Upper lobe of right lung (tissue), 1 donor: ENCODE results near the gene TAPBPL. TPM values are rescaled to one million over a fixed set of nuclear protein-coding genes. Genes with fewer than 3 reads are reported as not detected.
"Not testable (repeated sequence)": the region's sequence is repeated elsewhere in the genome, so short reads cannot be mapped to it uniquely, and the experiment has no call there.

Experiments used
- ATAC-seq: fragments of 200-7000 bp; cut with Tn5 transposase; one replicate; pipeline ENCODE4 v1.9.1; 2020; ENCODE audit warnings: mild to moderate bottlenecking, moderate library complexity
- DNase-seq: peaks from one replicate; pipeline ENCODE4 v3.0.0-alpha.2; 2020
- H3K27ac ChIP-seq: fragments of 200-600 bp; one replicate; pipeline ENCODE4 v1.8.0; 2022
- H3K27me3 ChIP-seq: fragments of 200-600 bp; one replicate; pipeline ENCODE4 v1.8.0; 2022; ENCODE audit warnings: mild to moderate bottlenecking
- H3K36me3 ChIP-seq: fragments of 200-600 bp; one replicate; pipeline ENCODE4 v1.8.0; 2022
- H3K4me1 ChIP-seq: fragments of 200-600 bp; one replicate; pipeline ENCODE4 v1.8.0; 2022
- H3K4me3 ChIP-seq: fragments of 200-600 bp; one replicate; pipeline ENCODE4 v1.8.0; 2022; ENCODE audit warnings: mild to moderate bottlenecking
- H3K9me3 ChIP-seq: fragments of 200-600 bp; one replicate; pipeline ENCODE4 v1.8.0; 2022
- CTCF ChIP-seq: fragments of 200-600 bp; IDR thresholded peaks from one replicate; pipeline ENCODE4 v1.8.0; 2022; ENCODE audit warnings: antibody characterized with exemption
- intact Hi-C: fragments of 100-400 bp; cut with DNase I; formaldehyde crosslinking; loops from one replicate; pipeline ENCODE4 v1.11.0; 2022
- total RNA-seq: library from RNA; stranded (reverse); fragmentation: NEBNext Ultra II Directional; extraction: Animal tissue kit (Norgen Biotek cat#: 25700); gene quantifications from one replicate; pipeline ENCODE4 v1.2.1, GENCODE V29; 2021
- donor health status: DM: no; HTN: yes; CAD: no; lungs with severe emphysema.

The TAPBPL gene
- total RNA-seq, 1 donor from 2014 or later, result 28.4 TPM

DNA sequence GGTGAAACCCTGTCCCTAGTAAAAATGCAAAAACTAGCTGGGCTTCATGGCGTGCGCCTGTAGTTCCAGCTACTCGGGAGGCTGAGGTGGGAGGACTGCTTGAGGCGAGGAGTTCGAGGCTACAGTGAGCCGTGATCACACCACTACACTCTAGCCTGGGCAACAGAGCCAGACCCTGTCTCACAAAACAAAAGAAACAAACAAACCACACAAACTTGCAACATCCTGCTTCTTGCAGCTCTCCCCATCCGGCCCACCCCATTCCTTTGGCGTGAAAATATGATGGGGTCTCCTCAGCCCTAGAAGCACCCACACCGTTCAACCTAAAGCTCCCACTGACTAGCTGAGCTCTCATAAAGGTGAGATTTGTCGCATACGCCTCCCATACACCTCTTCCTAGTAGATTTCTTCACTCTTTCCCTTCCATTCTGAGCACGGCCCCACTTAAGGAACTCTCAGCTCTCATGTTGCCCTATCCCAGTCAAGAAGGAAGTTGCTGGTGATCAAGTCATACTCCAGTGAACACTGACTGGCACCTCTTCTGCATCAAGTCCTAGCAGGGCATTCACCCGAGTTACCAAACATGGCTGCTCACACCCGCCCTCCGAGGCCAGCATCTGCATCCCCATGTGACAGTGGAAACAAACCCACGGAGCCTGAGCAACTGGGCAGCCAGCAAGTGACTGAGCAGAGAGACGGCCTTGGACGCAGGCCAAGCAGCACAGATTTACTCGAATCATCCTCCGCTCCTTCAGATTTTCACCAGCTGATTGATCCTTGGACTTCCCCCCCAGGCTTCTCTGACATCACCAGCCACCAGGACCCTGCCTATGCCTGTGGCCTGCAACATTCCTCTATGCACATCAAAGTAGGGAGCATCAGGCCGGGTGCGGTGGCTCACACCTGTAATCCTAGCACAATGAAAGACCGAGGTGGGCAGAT is 26.0 kb upstream of the TAPBPL start:
- Histone ChIP-seq H3K4me3 (no peak overlapping the region), H3K27me3 (no peaks in the 10 kb centered on the region), H3K36me3 (no peaks in the 10 kb centered on the region), H3K4me1 (peaks cover 17% of the 10 kb centered on the region), H3K9me3 (no peaks in the 10 kb centered on the region), H3K27ac (no peak overlapping the region)
- TF ChIP-seq CTCF, result no peak
- intact Hi-C loops, result no loop called here
- ATAC-seq (no peak), DNase-seq (no peak)

DNA sequence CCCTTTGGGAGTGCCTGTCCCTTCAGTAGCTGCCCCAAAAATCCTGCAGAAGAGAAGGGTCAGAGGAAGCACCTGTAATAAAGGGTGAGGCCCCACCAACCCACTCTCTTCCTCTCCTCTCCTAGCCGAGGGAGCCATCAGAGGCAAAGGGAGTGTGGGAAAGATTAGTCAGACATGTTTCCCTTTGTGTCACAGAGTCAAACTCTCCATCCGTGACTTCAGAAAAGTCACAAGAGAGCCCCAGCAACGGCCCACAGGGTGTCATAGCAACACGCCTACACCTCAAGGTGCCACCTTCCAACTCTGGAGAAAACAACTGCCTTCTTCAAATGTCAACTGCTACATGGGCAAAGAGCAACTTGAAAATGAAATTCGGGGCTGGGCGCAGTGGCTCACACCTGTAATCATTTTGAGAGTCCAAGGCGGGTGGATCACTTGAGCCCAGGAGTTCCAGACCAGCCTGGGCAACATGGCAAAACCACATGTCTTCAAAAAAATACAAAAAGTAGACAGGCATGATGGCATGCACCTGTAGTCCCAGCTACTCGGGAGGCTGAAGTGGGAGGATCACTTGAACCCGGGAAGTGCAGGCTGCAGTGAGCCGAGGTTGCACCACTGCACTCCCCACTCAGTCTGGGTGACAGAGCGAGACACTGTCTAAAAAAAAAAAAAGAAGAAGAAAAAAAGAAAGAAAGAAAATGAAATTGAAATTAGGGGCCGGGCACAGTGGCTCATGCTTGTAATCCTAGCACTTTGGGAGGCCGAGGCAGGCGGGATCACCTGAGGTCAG is 24.8 kb upstream of the TAPBPL start:
- H3K4me1 ChIP-seq, result peaks cover 25% of the 10 kb centered on the region
- ATAC-seq (no peak), DNase-seq (no peak)
- H3K27me3 ChIP-seq, result no peaks in the 10 kb centered on the region
- no peak overlapping the region for H3K4me3 ChIP-seq
- no peaks in the 10 kb centered on the region for H3K36me3 ChIP-seq
- intact Hi-C loops, result no loop called here
- no peaks in the 10 kb centered on the region for H3K9me3 ChIP-seq
- H3K27ac ChIP-seq, result peak overlapping the region; percentile 32
- no peak for TF ChIP-seq CTCF

DNA sequence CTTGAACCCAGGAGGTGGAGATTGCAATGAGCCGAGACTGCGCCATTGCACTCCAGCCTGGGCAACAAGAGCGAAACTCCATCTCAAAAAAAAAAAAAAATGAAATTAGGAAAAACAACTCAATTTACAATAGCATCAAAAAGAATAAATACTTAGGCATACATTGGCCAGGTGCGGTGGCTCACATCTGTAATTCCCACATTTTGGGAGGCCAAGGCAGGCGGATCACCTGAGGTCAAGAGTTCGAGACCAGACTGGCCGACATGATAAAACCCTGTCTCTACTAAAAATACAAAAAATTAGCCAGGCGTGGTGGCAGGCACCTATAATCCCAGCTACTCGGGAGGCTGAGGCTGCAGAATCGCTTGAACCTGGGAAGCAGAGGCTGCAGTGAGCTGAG is 24.0 kb upstream of the TAPBPL start:
- H3K27ac ChIP-seq, H3K27me3 ChIP-seq, H3K36me3 ChIP-seq, intact Hi-C loops, ATAC-seq, H3K9me3 ChIP-seq, H3K4me3 ChIP-seq: not testable (repeated sequence)
- H3K4me1 ChIP-seq, result peaks cover 25% of the 10 kb centered on the region
- peak; percentile 20 for DNase-seq

GRCh38 chr12:6428326-6428725 is 23.5 kb upstream of the TAPBPL start:
- DNase-seq, result no peak
- no peaks in the 10 kb centered on the region for H3K9me3 ChIP-seq
- no peaks in the 10 kb centered on the region for H3K27me3 ChIP-seq

GRCh38 chr12:6430124-6430989 is 21.5 kb upstream of the TAPBPL start:
- intact Hi-C loops, result no loop called here
- no peaks in the 10 kb centered on the region for H3K9me3 ChIP-seq
- peak; percentile 92 for ATAC-seq
- no peaks in the 10 kb centered on the region for H3K27me3 ChIP-seq
- peak; percentile 88 for DNase-seq
- H3K4me1 ChIP-seq, result peaks cover 17% of the 10 kb centered on the region
- peak overlapping the region; percentile 19 for H3K4me3 ChIP-seq
- H3K27ac ChIP-seq, result peak overlapping the region; percentile 80
- no peak for TF ChIP-seq CTCF
- H3K36me3 ChIP-seq, result no peaks in the 10 kb centered on the region

More at GRCh38 chr12:6428326-6428725, 23.5 kb upstream of the TAPBPL start:
- H3K4me3 ChIP-seq, result no peak overlapping the region
- no peaks in the 10 kb centered on the region for H3K36me3 ChIP-seq
- H3K4me1 ChIP-seq, result peaks cover 24% of the 10 kb centered on the region
- TF ChIP-seq CTCF, result no peak
- no peak overlapping the region for H3K27ac ChIP-seq
- intact Hi-C loops, result no loop called here
- ATAC-seq, result no peak
